Measurements from ENCODE around the gene LARP6. TPM values are rescaled to one million over a fixed set of nuclear protein-coding genes. Genes with fewer than 3 reads are reported as not detected.

LARP6 gene
- total and polyA plus RNA-seq, 2 experiments from 2014 or later, result 20.0 to 22.4 TPM

DNA sequence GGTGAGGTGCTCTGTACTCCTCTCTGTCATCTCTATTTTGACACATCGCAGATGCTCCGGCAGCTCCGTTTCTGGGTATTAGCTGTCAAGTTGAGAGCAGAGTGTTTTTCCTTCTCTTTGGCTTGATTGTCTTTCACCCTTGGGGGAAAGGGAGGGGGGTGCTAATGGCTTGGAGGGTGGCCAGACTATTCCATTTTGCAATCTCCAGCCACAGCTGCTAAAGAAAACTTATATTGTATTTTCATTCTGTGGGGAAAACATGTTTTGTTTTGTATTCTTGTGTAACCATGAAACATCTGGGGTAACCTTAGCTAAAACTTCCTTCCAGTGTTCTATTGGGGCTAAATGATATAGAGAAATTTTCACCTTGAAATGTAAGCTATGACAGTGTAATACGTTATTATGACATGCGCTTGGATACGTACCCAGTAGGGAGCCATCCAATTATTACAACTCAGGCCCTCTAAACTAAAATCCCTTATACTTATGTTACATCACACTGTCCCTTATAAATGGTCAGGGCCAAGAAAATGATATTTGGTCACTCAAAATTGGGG, 14.0 kb upstream of the LARP6 start (continued):
- TF ChIP-seq, protein P1, sequence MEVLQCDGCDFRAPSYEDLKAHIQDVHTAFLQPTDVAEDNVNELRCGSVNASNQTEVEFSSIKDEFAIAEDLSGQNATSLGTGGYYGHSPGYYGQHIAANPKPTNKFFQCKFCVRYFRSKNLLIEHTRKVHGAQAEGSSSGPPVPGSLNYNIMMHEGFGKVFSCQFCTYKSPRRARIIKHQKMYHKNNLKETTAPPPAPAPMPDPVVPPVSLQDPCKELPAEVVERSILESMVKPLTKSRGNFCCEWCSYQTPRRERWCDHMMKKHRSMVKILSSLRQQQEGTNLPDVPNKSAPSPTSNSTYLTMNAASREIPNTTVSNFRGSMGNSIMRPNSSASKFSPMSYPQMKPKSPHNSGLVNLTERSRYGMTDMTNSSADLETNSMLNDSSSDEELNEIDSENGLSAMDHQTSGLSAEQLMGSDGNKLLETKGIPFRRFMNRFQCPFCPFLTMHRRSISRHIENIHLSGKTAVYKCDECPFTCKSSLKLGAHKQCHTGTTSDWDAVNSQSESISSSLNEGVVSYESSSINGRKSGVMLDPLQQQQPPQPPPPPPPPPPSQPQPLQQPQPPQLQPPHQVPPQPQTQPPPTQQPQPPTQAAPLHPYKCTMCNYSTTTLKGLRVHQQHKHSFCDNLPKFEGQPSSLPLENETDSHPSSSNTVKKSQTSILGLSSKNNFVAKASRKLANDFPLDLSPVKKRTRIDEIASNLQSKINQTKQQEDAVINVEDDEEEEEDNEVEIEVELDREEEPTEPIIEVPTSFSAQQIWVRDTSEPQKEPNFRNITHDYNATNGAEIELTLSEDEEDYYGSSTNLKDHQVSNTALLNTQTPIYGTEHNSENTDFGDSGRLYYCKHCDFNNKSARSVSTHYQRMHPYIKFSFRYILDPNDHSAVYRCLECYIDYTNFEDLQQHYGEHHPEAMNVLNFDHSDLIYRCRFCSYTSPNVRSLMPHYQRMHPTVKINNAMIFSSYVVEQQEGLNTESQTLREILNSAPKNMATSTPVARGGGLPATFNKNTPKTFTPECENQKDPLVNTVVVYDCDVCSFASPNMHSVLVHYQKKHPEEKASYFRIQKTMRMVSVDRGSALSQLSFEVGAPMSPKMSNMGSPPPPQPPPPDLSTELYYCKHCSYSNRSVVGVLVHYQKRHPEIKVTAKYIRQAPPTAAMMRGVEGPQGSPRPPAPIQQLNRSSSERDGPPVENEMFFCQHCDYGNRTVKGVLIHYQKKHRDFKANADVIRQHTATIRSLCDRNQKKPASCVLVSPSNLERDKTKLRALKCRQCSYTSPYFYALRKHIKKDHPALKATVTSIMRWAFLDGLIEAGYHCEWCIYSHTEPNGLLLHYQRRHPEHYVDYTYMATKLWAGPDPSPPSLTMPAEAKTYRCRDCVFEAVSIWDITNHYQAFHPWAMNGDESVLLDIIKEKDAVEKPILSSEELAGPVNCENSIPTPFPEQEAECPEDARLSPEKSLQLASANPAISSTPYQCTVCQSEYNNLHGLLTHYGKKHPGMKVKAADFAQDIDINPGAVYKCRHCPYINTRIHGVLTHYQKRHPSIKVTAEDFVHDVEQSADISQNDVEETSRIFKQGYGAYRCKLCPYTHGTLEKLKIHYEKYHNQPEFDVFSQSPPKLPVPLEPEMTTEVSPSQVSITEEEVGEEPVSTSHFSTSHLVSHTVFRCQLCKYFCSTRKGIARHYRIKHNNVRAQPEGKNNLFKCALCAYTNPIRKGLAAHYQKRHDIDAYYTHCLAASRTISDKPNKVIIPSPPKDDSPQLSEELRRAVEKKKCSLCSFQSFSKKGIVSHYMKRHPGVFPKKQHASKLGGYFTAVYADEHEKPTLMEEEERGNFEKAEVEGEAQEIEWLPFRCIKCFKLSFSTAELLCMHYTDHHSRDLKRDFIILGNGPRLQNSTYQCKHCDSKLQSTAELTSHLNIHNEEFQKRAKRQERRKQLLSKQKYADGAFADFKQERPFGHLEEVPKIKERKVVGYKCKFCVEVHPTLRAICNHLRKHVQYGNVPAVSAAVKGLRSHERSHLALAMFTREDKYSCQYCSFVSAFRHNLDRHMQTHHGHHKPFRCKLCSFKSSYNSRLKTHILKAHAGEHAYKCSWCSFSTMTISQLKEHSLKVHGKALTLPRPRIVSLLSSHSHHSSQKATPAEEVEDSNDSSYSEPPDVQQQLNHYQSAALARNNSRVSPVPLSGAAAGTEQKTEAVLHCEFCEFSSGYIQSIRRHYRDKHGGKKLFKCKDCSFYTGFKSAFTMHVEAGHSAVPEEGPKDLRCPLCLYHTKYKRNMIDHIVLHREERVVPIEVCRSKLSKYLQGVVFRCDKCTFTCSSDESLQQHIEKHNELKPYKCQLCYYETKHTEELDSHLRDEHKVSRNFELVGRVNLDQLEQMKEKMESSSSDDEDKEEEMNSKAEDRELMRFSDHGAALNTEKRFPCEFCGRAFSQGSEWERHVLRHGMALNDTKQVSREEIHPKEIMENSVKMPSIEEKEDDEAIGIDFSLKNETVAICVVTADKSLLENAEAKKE (CRISPR knock-in tag; IDR thresholded peaks at IDR 0.05), result no peak

GRCh38 chr15:70866982-70867641, 13.2 kb upstream of the LARP6 start:
- Histone ChIP-seq H3K27ac (ENCODE audit: low read depth) (no peak overlapping the region), H3K4me2 (no peak overlapping the region), H3K36me3 (ENCODE audit: insufficient read depth) (no peaks in the 10 kb centered on the region), H4K20me1 (replicated peaks; ENCODE audit: insufficient read depth) (no peaks in the 10 kb centered on the region), H3K79me2 (replicated peaks; ENCODE audit: insufficient read depth) (no peaks in the 10 kb centered on the region), H3K9me2 (ENCODE audit: insufficient read depth) (peaks cover 5% of the 10 kb centered on the region; the same call in 1 of the 2 replicates), H3K4me1 (ENCODE audit: insufficient read depth) (no peaks in the 10 kb centered on the region), H2AFZ (no peak overlapping the region), H3F3A (replicated peaks; ENCODE audit: low read depth) (no peaks in the 10 kb centered on the region), H3K4me3 (no peak overlapping the region), H3K27me3 (ENCODE audit: insufficient read depth) (no peaks in the 10 kb centered on the region)
- Mint-ChIP-seq H3K4me3 (no peak overlapping the region), H3K27me3 (ENCODE audit: insufficient read depth, low read depth, poor library complexity) (peaks cover 3% of the 10 kb centered on the region), H3K4me1 (no peaks in the 10 kb centered on the region; the same call in 2 of the 3 replicates), H3K9me3 (peaks cover 13% of the 10 kb centered on the region), H3K27ac (no peak overlapping the region; the same call in 1 of the 2 replicates), H3K36me3 (ENCODE audit: low read depth) (peaks cover 9% of the 10 kb centered on the region)
- ATAC-seq, result no peak
- DNase-seq (ENCODE audit: low spot score), result no peak
- TF ChIP-seq, protein P2, sequence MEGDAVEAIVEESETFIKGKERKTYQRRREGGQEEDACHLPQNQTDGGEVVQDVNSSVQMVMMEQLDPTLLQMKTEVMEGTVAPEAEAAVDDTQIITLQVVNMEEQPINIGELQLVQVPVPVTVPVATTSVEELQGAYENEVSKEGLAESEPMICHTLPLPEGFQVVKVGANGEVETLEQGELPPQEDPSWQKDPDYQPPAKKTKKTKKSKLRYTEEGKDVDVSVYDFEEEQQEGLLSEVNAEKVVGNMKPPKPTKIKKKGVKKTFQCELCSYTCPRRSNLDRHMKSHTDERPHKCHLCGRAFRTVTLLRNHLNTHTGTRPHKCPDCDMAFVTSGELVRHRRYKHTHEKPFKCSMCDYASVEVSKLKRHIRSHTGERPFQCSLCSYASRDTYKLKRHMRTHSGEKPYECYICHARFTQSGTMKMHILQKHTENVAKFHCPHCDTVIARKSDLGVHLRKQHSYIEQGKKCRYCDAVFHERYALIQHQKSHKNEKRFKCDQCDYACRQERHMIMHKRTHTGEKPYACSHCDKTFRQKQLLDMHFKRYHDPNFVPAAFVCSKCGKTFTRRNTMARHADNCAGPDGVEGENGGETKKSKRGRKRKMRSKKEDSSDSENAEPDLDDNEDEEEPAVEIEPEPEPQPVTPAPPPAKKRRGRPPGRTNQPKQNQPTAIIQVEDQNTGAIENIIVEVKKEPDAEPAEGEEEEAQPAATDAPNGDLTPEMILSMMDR (conservative IDR thresholded peaks at IDR 0.05; ENCODE audit: low read depth in 2 of 2), result no peak
- TF ChIP-seq ZNF114 (CRISPR knock-in tag; IDR thresholded peaks at IDR 0.05) (no peak), POLR2AphosphoS5 (IDR thresholded peaks at IDR 0.05; ENCODE audit: low read depth) (no peak), EZH2 (IDR thresholded peaks at IDR 0.05; ENCODE audit: low read depth, unreplicated experiment) (no peak)
- TF ChIP-seq, protein P1 (CRISPR knock-in tag; IDR thresholded peaks at IDR 0.05), result no peak

All from GM23338 (cell line).